ENCODE data around the gene RPL37.

- TF ChIP-seq CTCF (IDR thresholded peaks at IDR 0.05) = no peak
- TF ChIP-seq POLR2A (IDR thresholded peaks at IDR 0.05; ENCODE audit: low read depth) = no peak
These were observed 11.3 kb upstream of the RPL37 start for GRCh38 chr5:40846371-40846770.
